PC-3 (cell line): Measurements from ENCODE around the gene KIF17.

Source experiments
- EZH2 ChIP-seq: fragments of 300-600 bp; sonication (generic); IDR thresholded peaks from one replicate; pipeline ENCODE4 v1.6.1; 2017; ENCODE audit warnings: antibody characterized with exemption, mild to moderate bottlenecking, low read length; ENCODE audit not compliant: unreplicated experiment
- TF ChIP-seq, protein P1 (sequence below): fragments of 300-600 bp; sonication (generic); conservative IDR thresholded peaks from 2 replicates; pipeline ENCODE4 v1.5.1; 2017; ENCODE audit warnings: antibody characterized with exemption, low read depth, mild to moderate bottlenecking, low read length

DNA sequence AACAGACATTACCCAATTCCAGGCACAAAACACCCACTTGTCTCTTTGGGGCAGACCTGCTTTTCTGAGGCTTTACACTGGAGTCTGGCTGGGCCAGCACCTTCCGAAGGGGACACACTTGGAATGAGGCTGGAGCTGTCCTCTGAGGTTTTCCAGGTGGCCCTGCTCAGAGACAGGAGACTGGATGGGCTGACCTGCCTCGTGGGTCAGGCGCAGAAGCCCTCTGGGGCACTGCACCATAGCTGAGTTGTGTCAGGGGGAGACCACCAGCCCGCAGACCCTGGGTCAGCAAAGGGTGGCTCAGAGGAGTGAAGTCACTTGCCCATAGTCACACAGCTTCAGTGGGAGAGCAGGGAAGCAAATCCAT lies 12.9 kb upstream of the KIF17 start:
- TF ChIP-seq, protein P1, sequence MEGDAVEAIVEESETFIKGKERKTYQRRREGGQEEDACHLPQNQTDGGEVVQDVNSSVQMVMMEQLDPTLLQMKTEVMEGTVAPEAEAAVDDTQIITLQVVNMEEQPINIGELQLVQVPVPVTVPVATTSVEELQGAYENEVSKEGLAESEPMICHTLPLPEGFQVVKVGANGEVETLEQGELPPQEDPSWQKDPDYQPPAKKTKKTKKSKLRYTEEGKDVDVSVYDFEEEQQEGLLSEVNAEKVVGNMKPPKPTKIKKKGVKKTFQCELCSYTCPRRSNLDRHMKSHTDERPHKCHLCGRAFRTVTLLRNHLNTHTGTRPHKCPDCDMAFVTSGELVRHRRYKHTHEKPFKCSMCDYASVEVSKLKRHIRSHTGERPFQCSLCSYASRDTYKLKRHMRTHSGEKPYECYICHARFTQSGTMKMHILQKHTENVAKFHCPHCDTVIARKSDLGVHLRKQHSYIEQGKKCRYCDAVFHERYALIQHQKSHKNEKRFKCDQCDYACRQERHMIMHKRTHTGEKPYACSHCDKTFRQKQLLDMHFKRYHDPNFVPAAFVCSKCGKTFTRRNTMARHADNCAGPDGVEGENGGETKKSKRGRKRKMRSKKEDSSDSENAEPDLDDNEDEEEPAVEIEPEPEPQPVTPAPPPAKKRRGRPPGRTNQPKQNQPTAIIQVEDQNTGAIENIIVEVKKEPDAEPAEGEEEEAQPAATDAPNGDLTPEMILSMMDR: no peak
- TF ChIP-seq EZH2: no peak
